PC-3 (cell line): ENCODE results near the gene PRSS37.

Source experiments
- EZH2 ChIP-seq: fragments of 300-600 bp; sonication (generic); IDR thresholded peaks from one replicate; pipeline ENCODE4 v1.6.1; 2017; ENCODE audit warnings: antibody characterized with exemption, mild to moderate bottlenecking, low read length; ENCODE audit not compliant: unreplicated experiment
- TF ChIP-seq, protein P1 (sequence below): fragments of 300-600 bp; sonication (generic); conservative IDR thresholded peaks from 2 replicates; pipeline ENCODE4 v1.5.1; 2017; ENCODE audit warnings: antibody characterized with exemption, low read depth, mild to moderate bottlenecking, low read length

DNA sequence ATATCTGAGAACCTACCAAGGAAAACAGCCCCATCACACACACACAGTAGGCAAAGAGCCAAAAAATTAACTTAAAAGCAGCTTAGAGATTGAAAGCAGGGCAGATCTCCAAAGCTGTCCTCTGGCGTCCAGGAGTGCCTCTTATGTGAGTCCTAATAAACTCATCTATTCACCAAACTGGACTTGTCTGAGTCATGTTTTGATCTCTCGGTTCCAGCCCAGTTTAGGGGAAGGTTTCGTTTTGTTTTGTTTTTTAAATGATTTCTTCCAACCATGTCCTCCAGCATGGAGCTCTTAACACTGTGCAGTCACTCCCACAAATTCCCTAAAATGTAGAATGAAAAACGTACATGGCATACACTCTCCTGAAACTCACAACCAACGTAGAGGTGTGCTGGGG lies 6.7 kb upstream of the PRSS37 start:
- TF ChIP-seq, protein P1, sequence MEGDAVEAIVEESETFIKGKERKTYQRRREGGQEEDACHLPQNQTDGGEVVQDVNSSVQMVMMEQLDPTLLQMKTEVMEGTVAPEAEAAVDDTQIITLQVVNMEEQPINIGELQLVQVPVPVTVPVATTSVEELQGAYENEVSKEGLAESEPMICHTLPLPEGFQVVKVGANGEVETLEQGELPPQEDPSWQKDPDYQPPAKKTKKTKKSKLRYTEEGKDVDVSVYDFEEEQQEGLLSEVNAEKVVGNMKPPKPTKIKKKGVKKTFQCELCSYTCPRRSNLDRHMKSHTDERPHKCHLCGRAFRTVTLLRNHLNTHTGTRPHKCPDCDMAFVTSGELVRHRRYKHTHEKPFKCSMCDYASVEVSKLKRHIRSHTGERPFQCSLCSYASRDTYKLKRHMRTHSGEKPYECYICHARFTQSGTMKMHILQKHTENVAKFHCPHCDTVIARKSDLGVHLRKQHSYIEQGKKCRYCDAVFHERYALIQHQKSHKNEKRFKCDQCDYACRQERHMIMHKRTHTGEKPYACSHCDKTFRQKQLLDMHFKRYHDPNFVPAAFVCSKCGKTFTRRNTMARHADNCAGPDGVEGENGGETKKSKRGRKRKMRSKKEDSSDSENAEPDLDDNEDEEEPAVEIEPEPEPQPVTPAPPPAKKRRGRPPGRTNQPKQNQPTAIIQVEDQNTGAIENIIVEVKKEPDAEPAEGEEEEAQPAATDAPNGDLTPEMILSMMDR, result no peak
- TF ChIP-seq EZH2, result no peak
